ENCODE results near the gene POLR1A. TPM values are rescaled to one million over a fixed set of nuclear protein-coding genes. Genes with fewer than 3 reads are reported as not detected.

POLR1A gene
- total and polyA plus RNA-seq, 12 donors, result 3.9 to 25.8 (median 20.8) TPM

- TF ChIP-seq CTCF (IDR thresholded peaks at IDR 0.05), result no peak
- peaks cover 0 to 100% (median 81%) of the 10 kb centered on the region in 9 donors for H3K36me3 ChIP-seq
- 96 to 99% methylated on average over 7 of the region's 7 CpGs for WGBS, 2 donors
- ATAC-seq (no peak), DNase-seq (no peak)
- intact Hi-C loops (cut with DNase I), result loop anchor here in 1 of 10 donors (5.0 kb wide), 1 partner anchor 33 kb away; no protein-coding TSS in a partner anchor
- H3K9me3 ChIP-seq, result no peaks in the 10 kb centered on the region
- no peaks in the 10 kb centered on the region for H3K4me1 ChIP-seq
- no peak overlapping the region for H3K4me3 ChIP-seq
- H3K27me3 ChIP-seq, result no peaks in the 10 kb centered on the region
- H3K27ac ChIP-seq, result no peak overlapping the region
These were observed 33.3 kb upstream of the POLR1A start for GRCh38 chr2:86138736-86139625.

DNA sequence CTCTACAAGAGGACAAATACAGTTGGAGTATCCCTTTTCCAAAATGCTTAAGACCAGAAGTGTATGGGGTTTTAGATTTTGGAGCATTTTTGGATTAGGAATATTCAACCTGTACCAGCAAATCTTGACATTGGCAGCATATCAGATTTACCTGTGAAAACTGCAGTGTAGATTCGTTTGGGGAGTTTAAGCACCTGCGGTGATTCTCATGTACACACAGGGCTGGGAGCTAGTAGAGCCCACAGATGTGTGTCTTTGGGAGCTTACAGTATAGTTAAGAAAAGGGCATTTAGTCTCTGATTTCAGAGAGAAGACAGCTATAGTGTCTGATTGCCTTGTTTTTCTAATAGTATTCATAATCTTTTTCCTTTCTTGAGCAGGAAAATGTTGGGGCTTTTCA lies 30.5 kb upstream of the POLR1A start:
- no peak for ATAC-seq
- intact Hi-C loops (cut with DNase I), result loop anchor here in 1 of 10 donors (5.0 kb wide), 1 partner anchor 36 kb away; no protein-coding TSS in a partner anchor
- no peak for DNase-seq
- H3K36me3 ChIP-seq, result peaks cover 3 to 100% (median 84%) of the 10 kb centered on the region in 9 donors
- H3K27me3 ChIP-seq, result no peaks in the 10 kb centered on the region
- no peak overlapping the region for H3K27ac ChIP-seq
- 87 to 95% methylated on average over 2 of the region's 2 CpGs for WGBS, 2 donors
- no peaks in the 10 kb centered on the region for H3K4me1 ChIP-seq
- no peak for TF ChIP-seq CTCF (IDR thresholded peaks at IDR 0.05)
- no peaks in the 10 kb centered on the region for H3K9me3 ChIP-seq
- H3K4me3 ChIP-seq, result no peak overlapping the region

DNA sequence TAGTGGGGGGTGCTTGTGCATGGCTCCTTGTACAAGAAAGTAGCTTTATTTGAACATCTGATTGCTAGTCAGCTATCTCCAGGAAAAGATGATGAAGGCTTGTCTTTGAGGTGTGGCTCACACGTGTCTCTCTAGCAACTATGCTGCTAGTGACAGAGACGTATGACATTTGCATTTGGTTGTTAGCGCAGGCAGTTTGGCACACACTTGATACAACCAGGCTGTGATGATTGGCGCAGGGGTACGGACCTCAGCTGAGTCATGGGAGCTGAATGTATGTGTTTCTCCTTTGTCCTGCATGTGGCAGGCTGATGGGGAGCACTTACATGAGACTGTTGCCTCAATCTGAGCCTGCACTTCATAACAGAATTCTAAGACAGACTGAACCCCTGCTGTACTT lies 30.0 kb upstream of the POLR1A start:
- Histone ChIP-seq H3K9me3 (no peaks in the 10 kb centered on the region), H3K36me3 (peaks cover 3 to 100% (median 87%) of the 10 kb centered on the region in 9 donors), H3K27ac (no peak overlapping the region), H3K4me1 (no peaks in the 10 kb centered on the region), H3K27me3 (no peaks in the 10 kb centered on the region), H3K4me3 (no peak overlapping the region)
- no peak for TF ChIP-seq CTCF (IDR thresholded peaks at IDR 0.05)
- intact Hi-C loops (cut with DNase I), result loop anchor here in 1 of 10 donors (5.0 kb wide), 1 partner anchor 37 kb away; no protein-coding TSS in a partner anchor
- 84 to 88% methylated on average over 5 of the region's 5 CpGs for WGBS, 2 donors
- DNase-seq (no peak), ATAC-seq (no peak)

GRCh38 chr2:86134709-86135108 lies 29.0 kb upstream of the POLR1A start:
- H3K36me3 ChIP-seq, result peaks cover 3 to 100% (median 96%) of the 10 kb centered on the region in 9 donors
- H3K4me1 ChIP-seq, result no peaks in the 10 kb centered on the region
- ATAC-seq (no peak), DNase-seq (no peak)
- H3K27me3 ChIP-seq, result no peaks in the 10 kb centered on the region
- no peaks in the 10 kb centered on the region for H3K9me3 ChIP-seq
- intact Hi-C loops (cut with DNase I), result loop anchor here in 1 of 10 donors (5.0 kb wide), 1 partner anchor 38 kb away; no protein-coding TSS in a partner anchor
- H3K27ac ChIP-seq, result no peak overlapping the region
- no peak overlapping the region for H3K4me3 ChIP-seq
- TF ChIP-seq CTCF (IDR thresholded peaks at IDR 0.05), result no peak
- 93 to 96% methylated on average over 4 of the region's 4 CpGs for WGBS, 2 donors
